Mucosa of rectum (tissue), 2 donors: Measurements from ENCODE around the gene GLUL.
"Not testable (repeated sequence)": the region's sequence is repeated elsewhere in the genome, so short reads cannot be mapped to it uniquely, and the experiment has no call there.

Experiments used
- H3K27ac ChIP-seq, 2 donors: one replicate each; pipeline ENCODE4 v1.7.0; 2013; ENCODE audit warnings: inconsistent platforms in 2 of 2, low read depth in 2 of 2, low read length in 2 of 2
- H3K27me3 ChIP-seq, 2 donors: one replicate each; pipeline ENCODE4 v1.7.0; 2013; ENCODE audit warnings: low read length in 2 of 2; ENCODE audit not compliant: control insufficient read depth in 2 of 2, insufficient read depth in 2 of 2
- H3K36me3 ChIP-seq, 2 donors: one replicate each; pipeline ENCODE4 v1.7.0; 2013; ENCODE audit warnings: low read length in 2 of 2; ENCODE audit not compliant: control insufficient read depth in 2 of 2, insufficient read depth in 2 of 2
- H3K4me1 ChIP-seq, 2 donors: one replicate each; pipeline ENCODE4 v1.7.0; 2013; ENCODE audit warnings: low read length in 2 of 2, mild to moderate bottlenecking in 1 of 2; ENCODE audit not compliant: control insufficient read depth in 2 of 2, insufficient read depth in 2 of 2
- H3K4me3 ChIP-seq, 2 donors: one replicate each; pipeline ENCODE4 v1.7.0; 2013; ENCODE audit warnings: low read length in 2 of 2
- H3K9ac ChIP-seq, 2 donors: one replicate each; pipeline ENCODE4 v1.7.0; 2013; ENCODE audit warnings: low read length in 2 of 2, low read depth in 1 of 2, mild to moderate bottlenecking in 1 of 2
- H3K9me3 ChIP-seq, 2 donors: one replicate each; pipeline ENCODE4 v1.7.0; 2013; ENCODE audit warnings: low read length in 2 of 2; ENCODE audit not compliant: control insufficient read depth in 2 of 2
- donor health status: healthy.
- donor health status: Normal muscosa, but diverticular disease.

The GLUL gene

DNA sequence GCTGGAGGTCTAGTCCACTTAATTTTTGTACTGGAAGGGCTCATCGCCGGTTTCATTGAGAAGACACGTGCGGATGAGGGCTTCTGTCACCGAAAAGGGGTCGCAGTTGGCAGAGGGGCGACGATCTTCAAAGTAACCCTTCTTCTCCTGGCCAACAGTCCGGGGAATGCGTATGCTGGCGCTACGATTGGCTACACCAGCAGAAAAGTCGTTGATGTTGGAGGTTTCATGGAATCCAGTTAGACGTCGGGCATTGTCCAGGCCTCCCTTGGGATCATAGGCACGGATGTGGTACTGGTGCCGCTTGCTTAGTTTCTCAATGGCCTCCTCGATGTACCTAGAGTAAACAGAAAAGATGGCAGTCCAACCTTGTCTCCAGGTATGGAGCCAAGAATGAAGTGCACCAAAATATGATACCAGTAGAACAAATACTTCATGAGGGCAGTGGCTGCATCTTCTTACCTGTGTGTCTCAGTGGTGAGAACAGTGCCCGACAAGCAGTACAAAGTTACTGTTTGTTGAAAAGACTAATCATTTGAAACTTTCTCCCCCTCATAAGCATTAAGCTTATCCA, 7.1 kb downstream of the GLUL start:
- Histone ChIP-seq H3K36me3 (peaks cover 61 to 72% of the 10 kb centered on the region in 2 donors), H3K4me3 (no peak overlapping the region), H3K9ac (no peak overlapping the region), H3K9me3 (no peaks in the 10 kb centered on the region), H3K27ac (no peak overlapping the region), H3K27me3 (no peaks in the 10 kb centered on the region), H3K4me1 (peaks cover 0 to 13% of the 10 kb centered on the region in 2 donors)

DNA sequence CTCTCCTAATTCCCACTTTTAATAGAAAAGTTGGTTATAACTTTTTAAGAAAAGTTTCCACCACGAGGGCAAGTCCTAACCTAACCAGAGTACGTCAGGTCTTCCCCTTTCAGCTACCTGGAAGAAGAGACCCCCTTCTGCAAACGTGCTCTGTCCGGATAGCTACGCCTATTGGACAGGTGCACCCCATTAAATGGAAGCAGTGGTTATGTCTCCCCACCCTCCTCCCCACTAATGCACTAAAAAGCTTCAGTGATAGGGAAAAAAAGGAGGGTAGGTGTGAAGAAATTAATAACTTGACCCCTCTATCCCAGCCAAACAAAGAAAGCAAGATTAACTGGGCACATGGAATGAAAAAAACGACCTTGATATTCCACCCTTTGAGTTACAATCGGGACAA, 7.7 kb downstream of the GLUL start:
- H3K27ac ChIP-seq = no peak overlapping the region
- H3K4me1 ChIP-seq = peaks cover 0 to 10% of the 10 kb centered on the region in 2 donors
- peaks cover 61 to 69% of the 10 kb centered on the region in 2 donors for H3K36me3 ChIP-seq
- H3K9me3 ChIP-seq = no peaks in the 10 kb centered on the region
- H3K27me3 ChIP-seq = no peaks in the 10 kb centered on the region
- no peak overlapping the region for H3K4me3 ChIP-seq
- H3K9ac ChIP-seq = no peak overlapping the region

- Histone ChIP-seq H3K4me1 (peaks cover 0 to 2% of the 10 kb centered on the region in 2 donors), H3K4me3 (no peak overlapping the region), H3K9ac (no peak overlapping the region), H3K27ac (no peak overlapping the region), H3K9me3 (no peaks in the 10 kb centered on the region), H3K27me3 (no peaks in the 10 kb centered on the region), H3K36me3 (peaks cover 54 to 62% of the 10 kb centered on the region in 2 donors)
Measured at GRCh38 chr1:182383037-182383661, 8.4 kb downstream of the GLUL start.

- Histone ChIP-seq H3K27ac (no peak overlapping the region), H3K4me3 (no peak overlapping the region), H3K4me1 (no peaks in the 10 kb centered on the region), H3K27me3 (no peaks in the 10 kb centered on the region), H3K9ac (no peak overlapping the region), H3K9me3 (no peaks in the 10 kb centered on the region), H3K36me3 (peaks cover 45 to 53% of the 10 kb centered on the region in 2 donors)
Measured at GRCh38 chr1:182381962-182382819, 9.4 kb downstream of the GLUL start.

- no peak overlapping the region for H3K27ac ChIP-seq
- no peaks in the 10 kb centered on the region for H3K27me3 ChIP-seq
- H3K4me1 ChIP-seq = no peaks in the 10 kb centered on the region
- no peaks in the 10 kb centered on the region for H3K9me3 ChIP-seq
- H3K9ac ChIP-seq = no peak overlapping the region
- no peak overlapping the region for H3K4me3 ChIP-seq
- H3K36me3 ChIP-seq = peaks cover 25 to 33% of the 10 kb centered on the region in 2 donors
Measured at GRCh38 chr1:182380199-182380598, 11.4 kb downstream of the GLUL start.

DNA sequence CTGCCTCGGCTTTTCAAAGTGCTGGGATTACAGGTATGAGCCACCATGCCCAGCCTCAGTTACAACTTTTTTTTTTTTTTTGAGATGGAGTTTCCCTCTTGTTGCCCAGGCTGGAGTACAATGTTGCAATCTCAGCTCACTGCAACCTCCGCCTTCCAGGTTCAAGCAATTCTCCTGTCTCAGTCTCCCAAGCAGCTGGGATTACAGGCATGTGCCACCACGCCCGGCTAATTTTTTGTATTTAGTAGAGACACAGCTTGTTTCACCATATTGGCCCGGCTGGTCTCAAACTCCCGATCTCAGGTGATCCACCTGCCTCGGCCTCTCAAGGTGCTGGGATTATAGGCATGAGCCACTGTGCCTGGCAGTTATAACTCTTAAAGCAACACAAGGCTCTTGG, 11.8 kb downstream of the GLUL start:
- not testable (repeated sequence) for H3K27me3 ChIP-seq, H3K9ac ChIP-seq, H3K4me1 ChIP-seq, H3K9me3 ChIP-seq, H3K27ac ChIP-seq, H3K4me3 ChIP-seq
- H3K36me3 ChIP-seq = peaks cover 23 to 30% of the 10 kb centered on the region in 2 donors

DNA sequence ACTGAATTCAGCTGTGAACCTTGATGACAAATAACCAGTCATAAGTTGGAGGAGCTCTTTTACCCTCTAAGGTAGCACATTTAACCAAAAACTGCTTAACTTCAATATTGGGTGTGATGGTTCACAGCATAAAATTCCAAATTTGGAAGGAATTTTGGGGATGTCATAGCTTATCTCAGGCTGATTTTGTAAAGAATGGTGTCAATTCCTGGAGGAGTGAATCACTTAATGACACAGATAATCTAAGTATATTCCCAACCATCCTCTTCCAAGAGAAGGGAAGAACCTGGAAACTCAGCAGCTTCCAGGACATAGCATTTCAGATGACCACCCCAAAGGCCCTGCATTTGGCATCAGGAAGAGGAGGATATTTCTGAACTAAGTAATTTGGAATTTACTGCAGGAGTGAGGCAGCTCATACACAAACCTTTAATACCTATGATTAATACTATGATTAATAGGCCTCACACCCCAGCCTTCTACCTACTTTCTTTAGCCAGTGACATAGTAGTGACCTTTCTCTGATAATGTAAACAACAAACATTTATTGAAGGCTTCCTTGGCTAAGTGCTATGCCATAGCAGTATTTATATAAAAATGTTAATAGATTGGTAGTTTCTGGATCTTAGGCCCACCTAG, 14.5 kb downstream of the GLUL start:
- H3K4me1 ChIP-seq = no peaks in the 10 kb centered on the region

DNA sequence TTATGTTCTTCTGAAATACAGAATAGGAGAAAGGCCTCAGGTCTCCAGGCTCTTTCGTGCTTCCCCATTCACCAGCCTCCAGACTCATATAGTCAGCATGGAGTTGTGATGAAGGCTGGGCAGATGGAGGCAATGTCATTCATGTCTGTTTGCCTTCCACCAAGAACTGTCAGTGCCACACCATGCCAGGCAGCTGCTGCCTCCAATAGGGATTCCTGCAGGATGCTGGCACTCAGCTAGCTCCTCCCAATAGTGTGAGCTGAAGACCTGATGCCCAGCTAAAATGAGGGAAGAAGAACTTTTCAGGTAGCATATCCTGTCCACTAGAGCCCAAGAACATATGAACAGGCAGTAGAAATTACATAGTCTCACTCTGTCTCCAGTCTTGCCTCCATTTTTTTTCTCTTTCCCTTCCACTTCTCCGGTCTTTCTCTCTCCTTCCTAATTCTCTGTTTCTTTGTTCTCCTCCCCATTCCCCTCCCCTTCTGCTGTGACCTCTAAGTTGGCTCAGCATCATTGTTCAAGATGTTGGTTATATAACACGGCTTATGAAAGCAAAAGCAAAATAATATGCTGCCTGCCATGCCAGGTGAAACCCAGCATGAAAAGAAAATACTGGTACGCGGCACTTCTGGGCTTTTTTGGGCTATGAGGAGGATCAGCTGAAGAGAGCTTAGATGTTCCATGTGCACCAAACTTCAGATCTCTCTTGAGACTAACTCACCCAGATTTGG, 17.3 kb downstream of the GLUL start:
- Histone ChIP-seq H3K4me1 (no peaks in the 10 kb centered on the region), H3K36me3 (no peaks in the 10 kb centered on the region), H3K9me3 (no peaks in the 10 kb centered on the region), H3K9ac (no peak overlapping the region), H3K27me3 (no peaks in the 10 kb centered on the region), H3K27ac (no peak overlapping the region), H3K4me3 (no peak overlapping the region)

More for the DNA sequence above, 14.5 kb downstream of the GLUL start:
- peaks cover 0 to 5% of the 10 kb centered on the region in 2 donors for H3K36me3 ChIP-seq
- H3K9me3 ChIP-seq = no peaks in the 10 kb centered on the region
- no peaks in the 10 kb centered on the region for H3K27me3 ChIP-seq
- H3K27ac ChIP-seq = no peak overlapping the region
- no peak overlapping the region for H3K4me3 ChIP-seq
- H3K9ac ChIP-seq = no peak overlapping the region

- Histone ChIP-seq H3K27me3 (no peaks in the 10 kb centered on the region), H3K9me3 (no peaks in the 10 kb centered on the region), H3K4me3 (no peak overlapping the region), H3K4me1 (no peaks in the 10 kb centered on the region), H3K27ac (no peak overlapping the region), H3K9ac (no peak overlapping the region), H3K36me3 (no peaks in the 10 kb centered on the region)
Measured at GRCh38 chr1:182370532-182370931, 21.1 kb downstream of the GLUL start.
